Vagina (tissue), 2 donors: ENCODE results near the gene UGT2A2.

Experiments
- CTCF ChIP-seq, 3 experiments: fragments of 450-650 bp in 2 of 3; fragments of 200-600 bp in 1 of 3; sonication (generic) in 1 of 3; IDR thresholded peaks; one replicate each; pipeline ENCODE4 v1.5.1; 2017 to 2019; ENCODE audit warnings: antibody characterized with exemption in 3 of 3, mild to moderate bottlenecking in 2 of 3, moderate library complexity in 2 of 3
- POLR2A ChIP-seq, 2 donors: fragments of 450-650 bp; IDR thresholded peaks; one replicate each; pipeline ENCODE4 v1.6.1; 2017; ENCODE audit warnings: antibody characterized with exemption in 2 of 2, mild to moderate bottlenecking in 2 of 2, moderate library complexity in 2 of 2
- POLR2AphosphoS5 ChIP-seq, 2 donors: sonication (generic); formaldehyde crosslinking; IDR thresholded peaks; one replicate each; pipeline ENCODE4 v1.9.0; 2017; ENCODE audit warnings: antibody characterized with exemption in 2 of 2, mild to moderate bottlenecking in 2 of 2, low read depth in 1 of 2; ENCODE audit not compliant: insufficient read depth in 1 of 2

- TF ChIP-seq CTCF (IDR thresholded peaks at IDR 0.05): no peak
- no peak for TF ChIP-seq POLR2A (IDR thresholded peaks at IDR 0.05)
- no peak for TF ChIP-seq POLR2AphosphoS5 (IDR thresholded peaks at IDR 0.05; ENCODE audit: insufficient read depth in 1 of 2, low read depth in 1 of 2)
These were observed 3.5 kb upstream of the UGT2A2 start for GRCh38 chr4:69642961-69643360.
